Keratinocyte (primary cell): Measurements from ENCODE around the gene LPXN. TPM values are rescaled to one million over a fixed set of nuclear protein-coding genes. Genes with fewer than 3 reads are reported as not detected.

Experiments
- DNase-seq: peaks from one replicate; pipeline ENCODE4 v3.0.0-alpha.2; 2011; ENCODE audit warnings: low read depth, missing footprints, low spot score
- FAIRE-seq: peaks from 2 replicates; lab custom pipeline; 2011; peaks lifted over from hg19 to GRCh38; lab: Jason Lieb, UNC
- H2AFZ ChIP-seq: 2 replicates; pipeline ENCODE4 v1.6.0; 2012; ENCODE audit warnings: low read length, control low read depth, inconsistent platforms; ENCODE audit not compliant: control insufficient read depth
- H3K27ac ChIP-seq: 2 replicates; pipeline ENCODE4 v1.5.1; 2011; ENCODE audit warnings: low read length; ENCODE audit not compliant: control insufficient read depth, insufficient read depth
- H3K27me3 ChIP-seq: 3 replicates; pipeline ENCODE4 v1.6.0; 2011; ENCODE audit warnings: low read length; ENCODE audit not compliant: control insufficient read depth, insufficient read depth; ENCODE audit errors: extremely low read depth
- H3K36me3 ChIP-seq, 2 experiments: 2 replicates in 1 of 2; 3 replicates in 1 of 2; pipeline ENCODE4 v1.5.1; 2011; ENCODE audit warnings: low read length in 2 of 2, mild to moderate bottlenecking in 1 of 2; ENCODE audit not compliant: control insufficient read depth in 2 of 2, insufficient read depth in 2 of 2; ENCODE audit errors: extremely low read depth in 1 of 2
- H3K4me1 ChIP-seq: 3 replicates; pipeline ENCODE4 v1.5.1; 2011; ENCODE audit warnings: low read length; ENCODE audit not compliant: control insufficient read depth, insufficient read depth; ENCODE audit errors: extremely low read depth
- H3K4me2 ChIP-seq: 3 replicates; pipeline ENCODE4 v1.6.0; 2011; ENCODE audit warnings: low read depth, low read length; ENCODE audit not compliant: control insufficient read depth, insufficient read depth; ENCODE audit errors: extremely low read depth
- H3K4me3 ChIP-seq, 3 experiments: fragments of 200-600 bp in 1 of 3; sonication (generic) in 1 of 3; 2 replicates in 2 of 3; 3 replicates in 1 of 3; pipeline ENCODE4 v1.5.1; 2011 to 2016; ENCODE audit warnings: low read length in 3 of 3, mild to moderate bottlenecking in 3 of 3, control low read depth in 2 of 3, inconsistent platforms in 1 of 3, low read depth in 1 of 3, mixed read lengths in 1 of 3, mixed run types in 1 of 3, moderate library complexity in 1 of 3; ENCODE audit not compliant: control insufficient read depth in 2 of 3, insufficient read depth in 2 of 3; ENCODE audit errors: extremely low read depth in 1 of 3
- H3K79me2 ChIP-seq: 2 replicates; pipeline ENCODE4 v1.6.0; 2012; ENCODE audit warnings: low read length; ENCODE audit not compliant: control insufficient read depth, insufficient read depth
- H3K9ac ChIP-seq: 3 replicates; pipeline ENCODE4 v1.6.0; 2011; ENCODE audit warnings: low read length; ENCODE audit not compliant: control insufficient read depth, insufficient read depth; ENCODE audit errors: extremely low read depth
- H3K9me1 ChIP-seq: 3 replicates; pipeline ENCODE4 v1.6.0; 2011; ENCODE audit warnings: low read length; ENCODE audit not compliant: control insufficient read depth, insufficient read depth; ENCODE audit errors: extremely low read depth
- H3K9me3 ChIP-seq: 2 replicates; pipeline ENCODE4 v1.5.1; 2012; ENCODE audit warnings: low read depth, low read length; ENCODE audit not compliant: control insufficient read depth
- H4K20me1 ChIP-seq: 3 replicates; pipeline ENCODE4 v1.6.0; 2011; ENCODE audit warnings: low read length; ENCODE audit not compliant: control insufficient read depth, insufficient read depth; ENCODE audit errors: extremely low read depth
- CTCF ChIP-seq, 3 experiments: IDR thresholded peaks in 1 of 3; conservative IDR thresholded peaks in 1 of 3; optimal IDR thresholded peaks in 1 of 3; 2 replicates in 2 of 3; 3 replicates in 1 of 3; pipeline versions ENCODE3 to v1.5.1; 2011; ENCODE audit warnings: low read length in 3 of 3, mild to moderate bottlenecking in 3 of 3, moderate library complexity in 2 of 3, control low read depth in 1 of 3, inconsistent platforms in 1 of 3; ENCODE audit not compliant: insufficient read depth in 2 of 3; ENCODE audit errors: extremely low read depth in 1 of 3
- EZH2 ChIP-seq: IDR thresholded peaks from one replicate; pipeline ENCODE4 v1.6.1; 2012; ENCODE audit warnings: inconsistent platforms, mild to moderate bottlenecking, low read length, moderate library complexity
- dilution Hi-C: fragments of 300-500 bp; cut with MboI; formaldehyde crosslinking; loops from one replicate; pipeline ENCODE4 v1.7.0; 2020; ENCODE audit warnings: low sequenced_read_pairs; ENCODE audit not compliant: extremely low pct_ligation_motif_present
- polyA plus RNA-seq, 5 experiments: library from polyadenylated mRNA; depleted of rRNA in 3 of 5; stranded (reverse) in 3 of 5; stranded (forward) in 1 of 5; unstranded in 1 of 5; fragments of >200 nt; gene quantifications; 1 replicate in 1 of 5; 2 replicates in 3 of 5; 3 replicates in 1 of 5; pipeline versions ENCODE4 v1.2.1 to v1.2.3, GENCODE V29; 2011 to 2012; ENCODE audit warnings: missing spikeins in 2 of 5, low read depth in 1 of 5, low replicate concordance in 1 of 5

LPXN gene
- polyA plus RNA-seq, 1 donor (not counting 4 experiments of a cell fraction or from before 2014, with no cell fraction given), result 83.9 TPM

DNA sequence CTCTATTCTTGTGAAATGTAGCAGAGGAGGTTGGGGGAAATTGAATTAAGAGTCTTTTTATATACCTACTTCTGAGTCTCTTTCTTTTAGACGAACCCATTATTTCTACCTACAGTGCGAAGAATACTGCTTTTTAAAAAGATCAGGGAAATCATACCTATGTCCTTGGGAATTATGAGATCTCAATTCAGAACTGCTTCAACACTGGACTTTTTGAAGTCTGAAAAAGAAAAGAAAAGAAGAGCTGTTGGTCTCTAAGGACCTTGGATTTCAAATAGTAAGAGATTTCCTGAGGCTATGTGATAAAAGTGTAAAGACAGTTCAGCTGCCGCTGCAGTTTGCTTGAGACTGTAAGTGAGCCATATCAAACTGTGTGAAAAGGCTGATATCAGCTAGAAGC lies 64.0 kb downstream of the LPXN start:
- TF ChIP-seq CTCF (optimal IDR thresholded peaks at IDR 0.05 in 1 of 3, IDR thresholded peaks at IDR 0.05 in 1 of 3, conservative IDR thresholded peaks at IDR 0.05 in 1 of 3; ENCODE audit: extremely low read depth in 1 of 3, insufficient read depth in 2 of 3, low read length in 3 of 3), result no peak
- no peak for TF ChIP-seq EZH2
- Histone ChIP-seq H3K27ac (no peak overlapping the region), H3K9me3 (no peaks in the 10 kb centered on the region), H4K20me1 (no peaks in the 10 kb centered on the region), H3K4me2 (no peak overlapping the region), H3K79me2 (no peaks in the 10 kb centered on the region), H3K36me3 (no peaks in the 10 kb centered on the region), H3K4me3 (no peak overlapping the region), H3K9ac (no peak overlapping the region), H3K27me3 (no peaks in the 10 kb centered on the region), H2AFZ (no peak overlapping the region), H3K9me1 (no peaks in the 10 kb centered on the region), H3K4me1 (no peaks in the 10 kb centered on the region)
- FAIRE-seq (no peak), DNase-seq (no peak)
- dilution Hi-C loops, result no loop called here

GRCh38 chr11:58509748-58510147 lies 65.9 kb downstream of the LPXN start:
- no peak overlapping the region for H3K27ac ChIP-seq
- peaks cover 0 to 1% of the 10 kb centered on the region in 2 experiments for H3K36me3 ChIP-seq
- H4K20me1 ChIP-seq, result no peaks in the 10 kb centered on the region
- no peak overlapping the region for H3K4me3 ChIP-seq
- H2AFZ ChIP-seq, result no peak overlapping the region
- FAIRE-seq (no peak), DNase-seq (no peak)
- H3K9me3 ChIP-seq, result no peaks in the 10 kb centered on the region
- no peak overlapping the region for H3K4me2 ChIP-seq
- H3K79me2 ChIP-seq, result no peaks in the 10 kb centered on the region
- no peaks in the 10 kb centered on the region for H3K27me3 ChIP-seq
- no peak overlapping the region for H3K9ac ChIP-seq
- TF ChIP-seq EZH2 (no peak), CTCF (optimal IDR thresholded peaks at IDR 0.05 in 1 of 3, IDR thresholded peaks at IDR 0.05 in 1 of 3, conservative IDR thresholded peaks at IDR 0.05 in 1 of 3; ENCODE audit: extremely low read depth in 1 of 3, insufficient read depth in 2 of 3, low read length in 3 of 3) (no peak)
- dilution Hi-C loops, result no loop called here
- no peaks in the 10 kb centered on the region for H3K9me1 ChIP-seq
- H3K4me1 ChIP-seq, result no peaks in the 10 kb centered on the region
